ENCODE measurements around the gene UGT3A2. TPM values are rescaled to one million over a fixed set of nuclear protein-coding genes. Genes with fewer than 3 reads are reported as not detected.

Gene UGT3A2
- total and polyA plus RNA-seq, 2 donors (not counting 1 experiment from before 2014, with no cell fraction given), result not detected

DNA sequence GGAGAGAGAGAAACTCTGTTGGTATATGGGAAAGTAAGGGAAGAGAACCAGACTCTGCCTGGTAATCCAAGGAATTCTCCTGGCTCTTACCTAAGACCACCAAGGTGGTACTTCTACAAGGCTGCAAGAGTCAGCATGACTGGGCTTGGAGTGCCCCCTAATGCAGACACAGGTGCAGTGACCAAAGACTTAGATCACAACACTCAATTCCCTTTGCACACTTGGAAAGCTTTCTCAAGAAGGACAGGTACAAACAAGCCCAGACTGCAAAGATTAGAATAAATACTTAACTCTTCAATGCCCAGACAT lies 25.2 kb downstream of the UGT3A2 start:
- CTCF ChIA-PET, result no interaction called here
- Histone ChIP-seq H3K9me3 (ENCODE audit: control extremely low read depth in 1 of 3, control insufficient read depth in 2 of 3, insufficient read depth in 1 of 3, low read length in 2 of 3) (no peaks in the 10 kb centered on the region), H3K4me3 (ENCODE audit: control extremely low read depth in 1 of 5, extremely low read depth in 1 of 5, insufficient read depth in 1 of 5, low read depth in 2 of 5, low read length in 4 of 5) (no peak overlapping the region), H4K20me1 (ENCODE audit: control insufficient read depth, insufficient read depth, low read length, poor library complexity, severe bottlenecking) (no peaks in the 10 kb centered on the region), H3K9ac (ENCODE audit: low read length) (no peak overlapping the region), H3K4me2 (replicated peaks; ENCODE audit: low read depth, low read length, poor library complexity, severe bottlenecking) (no peak overlapping the region), H3K27me3 (replicated peaks in 1 of 4; ENCODE audit: control extremely low read depth in 1 of 4, control insufficient read depth in 3 of 4, insufficient read depth in 4 of 4, low read length in 3 of 4) (no peaks in the 10 kb centered on the region), H3K36me3 (replicated peaks in 1 of 2; ENCODE audit: control extremely low read depth in 1 of 2, control insufficient read depth in 1 of 2, extremely low read depth in 1 of 2, insufficient read depth in 2 of 2, low read length in 1 of 2) (no peaks in the 10 kb centered on the region), H2AFZ (ENCODE audit: insufficient read depth, low read depth, low read length, poor library complexity, severe bottlenecking) (no peak overlapping the region), H3K4me1 (ENCODE audit: control insufficient read depth in 2 of 2, insufficient read depth in 2 of 2, low read length in 2 of 2) (no peaks in the 10 kb centered on the region), H3K27ac (ENCODE audit: low read length in 2 of 2) (no peak overlapping the region), H3K79me2 (ENCODE audit: control insufficient read depth, insufficient read depth, low read length) (no peaks in the 10 kb centered on the region)
- Mint-ChIP-seq H3K9me3 (ENCODE audit: insufficient read depth) (no peaks in the 10 kb centered on the region), H3K4me3 (no peak overlapping the region), H3K27me3 (no peaks in the 10 kb centered on the region), H3K4me1 (no peaks in the 10 kb centered on the region), H3K27ac (no peak overlapping the region)
- TF ChIP-seq CTCF (IDR thresholded peaks at IDR 0.05) (no peak), EZH2 (IDR thresholded peaks at IDR 0.05; ENCODE audit: borderline replicate concordance, insufficient read depth, low read depth, low read length, poor library complexity, severe bottlenecking) (no peak)
- ATAC-seq (ENCODE audit: low read depth) (no peak), DNase-seq (no peak)
- POLR2A ChIA-PET, result no interaction called here
- intact Hi-C loops (cut with micrococcal nuclease), result no loop called here

DNA sequence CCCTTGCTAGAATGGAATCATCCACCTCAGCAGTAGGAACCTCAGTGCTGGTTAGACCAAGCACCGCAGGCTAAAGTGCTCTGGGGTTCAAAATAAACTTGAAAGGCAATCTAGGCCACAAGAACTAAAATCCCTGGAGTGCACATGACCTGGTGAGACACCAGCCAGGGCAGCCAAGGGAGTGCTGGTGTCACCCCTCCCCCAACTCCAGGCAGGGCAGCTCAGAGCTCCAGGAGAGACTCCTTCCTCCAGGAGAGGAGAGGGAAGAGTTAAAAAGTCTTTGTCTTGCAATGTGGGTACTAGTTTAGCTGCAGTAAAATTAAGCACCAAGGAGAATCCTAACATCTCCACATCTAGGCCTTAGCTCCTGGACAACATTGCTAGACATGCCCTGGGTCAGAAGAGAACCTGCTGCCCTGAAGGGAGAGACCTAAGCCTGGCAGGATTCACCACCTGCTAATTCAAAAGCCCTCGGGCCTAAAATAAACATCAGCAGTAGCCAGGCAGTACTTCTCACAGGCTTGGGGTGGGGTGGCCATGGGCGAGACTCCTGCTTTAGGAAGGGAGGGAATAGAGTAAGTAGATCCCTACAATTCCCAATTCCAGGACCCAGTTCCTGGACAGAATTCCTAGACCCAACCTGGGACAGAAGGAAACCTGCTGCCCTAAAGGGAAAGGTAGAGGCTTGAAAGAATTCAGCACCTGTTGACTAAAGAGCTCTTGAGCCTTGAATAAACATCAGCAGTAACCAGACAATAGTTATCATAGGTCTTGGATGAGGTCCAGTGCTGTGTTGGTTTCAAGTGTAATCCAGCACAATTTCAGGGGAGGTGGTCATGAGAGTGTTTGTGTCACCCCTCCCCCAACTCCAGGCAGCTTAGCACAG lies 25.8 kb downstream of the UGT3A2 start:
- ATAC-seq (ENCODE audit: low read depth), result no peak
- Histone ChIP-seq H2AFZ (ENCODE audit: insufficient read depth, low read depth, low read length, poor library complexity, severe bottlenecking) (no peak overlapping the region), H3K27ac (ENCODE audit: low read length in 2 of 2) (no peak overlapping the region), H3K9me3 (ENCODE audit: control extremely low read depth in 1 of 3, control insufficient read depth in 2 of 3, insufficient read depth in 1 of 3, low read length in 2 of 3) (no peaks in the 10 kb centered on the region), H3K4me1 (ENCODE audit: control insufficient read depth in 2 of 2, insufficient read depth in 2 of 2, low read length in 2 of 2) (no peaks in the 10 kb centered on the region), H3K27me3 (replicated peaks in 1 of 4; ENCODE audit: control extremely low read depth in 1 of 4, control insufficient read depth in 3 of 4, insufficient read depth in 4 of 4, low read length in 3 of 4) (no peaks in the 10 kb centered on the region), H3K36me3 (replicated peaks in 1 of 2; ENCODE audit: control extremely low read depth in 1 of 2, control insufficient read depth in 1 of 2, extremely low read depth in 1 of 2, insufficient read depth in 2 of 2, low read length in 1 of 2) (no peaks in the 10 kb centered on the region), H3K4me3 (ENCODE audit: control extremely low read depth in 1 of 5, extremely low read depth in 1 of 5, insufficient read depth in 1 of 5, low read depth in 2 of 5, low read length in 4 of 5) (no peak overlapping the region), H4K20me1 (ENCODE audit: control insufficient read depth, insufficient read depth, low read length, poor library complexity, severe bottlenecking) (no peaks in the 10 kb centered on the region), H3K4me2 (replicated peaks; ENCODE audit: low read depth, low read length, poor library complexity, severe bottlenecking) (no peak overlapping the region), H3K9ac (ENCODE audit: low read length) (no peak overlapping the region), H3K79me2 (ENCODE audit: control insufficient read depth, insufficient read depth, low read length) (no peaks in the 10 kb centered on the region)
- no peaks in the 10 kb centered on the region for H3K27me3 Mint-ChIP-seq
- intact Hi-C loops (cut with micrococcal nuclease), result no loop called here
- no CpG with 5 or more reads among the region's 3 CpGs for WGBS (ENCODE audit: insufficient coverage)
- H3K9me3 Mint-ChIP-seq (ENCODE audit: insufficient read depth), result no peaks in the 10 kb centered on the region
- TF ChIP-seq EZH2 (IDR thresholded peaks at IDR 0.05; ENCODE audit: borderline replicate concordance, insufficient read depth, low read depth, low read length, poor library complexity, severe bottlenecking), result no peak
- no peak for TF ChIP-seq CTCF (IDR thresholded peaks at IDR 0.05)
- DNase-seq, result no peak
- H3K4me1 Mint-ChIP-seq, result no peaks in the 10 kb centered on the region
- ChIA-PET POLR2A (no interaction called here), CTCF (no interaction called here)
- no peak overlapping the region for H3K27ac Mint-ChIP-seq
- no peak overlapping the region for H3K4me3 Mint-ChIP-seq

Data from B cell (primary cell).